ENCODE measurements around the gene CERS4.
"Not testable (repeated sequence)": the region's sequence is repeated elsewhere in the genome, so short reads cannot be mapped to it uniquely, and the experiment has no call there.

The CERS4 gene

DNA sequence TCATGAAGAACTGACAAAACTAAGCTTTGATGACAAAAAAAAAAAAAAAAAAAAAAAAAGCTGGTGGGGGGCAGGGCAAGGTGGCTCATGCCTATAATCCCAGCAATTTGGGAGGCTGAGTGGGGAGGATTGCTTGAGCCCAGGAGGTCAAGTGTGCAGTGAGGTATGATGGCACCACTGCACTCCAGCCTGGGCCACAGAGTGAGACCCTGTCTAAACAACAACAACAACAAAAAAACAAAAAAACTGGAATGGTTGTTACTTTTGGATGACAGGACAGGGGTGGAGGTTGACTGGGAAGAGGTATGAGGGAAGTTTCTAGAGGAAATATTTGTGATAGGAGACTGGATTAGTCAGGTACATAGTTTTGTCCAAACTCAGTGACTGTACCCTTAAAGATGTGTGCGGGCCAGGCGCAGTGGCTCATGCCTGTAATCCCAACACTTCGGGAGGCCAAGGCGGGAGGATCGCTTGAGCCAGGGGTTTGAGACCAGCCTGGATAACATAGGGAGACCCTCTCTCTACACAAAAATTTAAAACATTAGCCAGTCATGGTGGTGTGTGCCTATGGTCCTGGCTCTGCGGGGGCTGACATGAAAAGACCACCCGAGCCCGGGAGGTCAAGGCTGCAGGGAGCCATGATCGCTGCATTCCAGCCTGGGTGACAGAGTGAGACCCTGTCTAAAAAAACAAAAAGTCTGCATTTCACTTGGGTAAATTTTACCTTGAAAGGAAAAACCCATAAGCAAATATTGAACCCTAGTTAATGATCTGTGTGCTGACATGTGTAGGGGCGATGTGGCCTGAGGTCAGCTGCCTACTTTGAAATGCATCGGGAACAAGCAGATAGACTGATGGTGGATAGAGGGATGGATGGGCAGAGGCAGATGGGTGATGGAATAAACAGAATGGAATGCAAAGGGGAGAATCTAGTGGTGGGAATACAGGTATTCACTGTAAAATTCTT, 37.0 kb downstream of the CERS4 start:
- DNase-seq (ENCODE audit: low read depth): no peak
- no peak overlapping the region for H3K4me3 ChIP-seq (ENCODE audit: low read depth, low read length)
- TF ChIP-seq POLR2A (IDR thresholded peaks at IDR 0.05; ENCODE audit: extremely low read depth, insufficient read length) (no peak), MYC (IDR thresholded peaks at IDR 0.05; ENCODE audit: low read depth, low read length) (no peak), MAX (IDR thresholded peaks at IDR 0.05; ENCODE audit: low read depth, low read length) (no peak)
- TF ChIP-seq, protein P1, sequence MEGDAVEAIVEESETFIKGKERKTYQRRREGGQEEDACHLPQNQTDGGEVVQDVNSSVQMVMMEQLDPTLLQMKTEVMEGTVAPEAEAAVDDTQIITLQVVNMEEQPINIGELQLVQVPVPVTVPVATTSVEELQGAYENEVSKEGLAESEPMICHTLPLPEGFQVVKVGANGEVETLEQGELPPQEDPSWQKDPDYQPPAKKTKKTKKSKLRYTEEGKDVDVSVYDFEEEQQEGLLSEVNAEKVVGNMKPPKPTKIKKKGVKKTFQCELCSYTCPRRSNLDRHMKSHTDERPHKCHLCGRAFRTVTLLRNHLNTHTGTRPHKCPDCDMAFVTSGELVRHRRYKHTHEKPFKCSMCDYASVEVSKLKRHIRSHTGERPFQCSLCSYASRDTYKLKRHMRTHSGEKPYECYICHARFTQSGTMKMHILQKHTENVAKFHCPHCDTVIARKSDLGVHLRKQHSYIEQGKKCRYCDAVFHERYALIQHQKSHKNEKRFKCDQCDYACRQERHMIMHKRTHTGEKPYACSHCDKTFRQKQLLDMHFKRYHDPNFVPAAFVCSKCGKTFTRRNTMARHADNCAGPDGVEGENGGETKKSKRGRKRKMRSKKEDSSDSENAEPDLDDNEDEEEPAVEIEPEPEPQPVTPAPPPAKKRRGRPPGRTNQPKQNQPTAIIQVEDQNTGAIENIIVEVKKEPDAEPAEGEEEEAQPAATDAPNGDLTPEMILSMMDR (IDR thresholded peaks at IDR 0.05; ENCODE audit: low read depth, low read length): no peak

DNA sequence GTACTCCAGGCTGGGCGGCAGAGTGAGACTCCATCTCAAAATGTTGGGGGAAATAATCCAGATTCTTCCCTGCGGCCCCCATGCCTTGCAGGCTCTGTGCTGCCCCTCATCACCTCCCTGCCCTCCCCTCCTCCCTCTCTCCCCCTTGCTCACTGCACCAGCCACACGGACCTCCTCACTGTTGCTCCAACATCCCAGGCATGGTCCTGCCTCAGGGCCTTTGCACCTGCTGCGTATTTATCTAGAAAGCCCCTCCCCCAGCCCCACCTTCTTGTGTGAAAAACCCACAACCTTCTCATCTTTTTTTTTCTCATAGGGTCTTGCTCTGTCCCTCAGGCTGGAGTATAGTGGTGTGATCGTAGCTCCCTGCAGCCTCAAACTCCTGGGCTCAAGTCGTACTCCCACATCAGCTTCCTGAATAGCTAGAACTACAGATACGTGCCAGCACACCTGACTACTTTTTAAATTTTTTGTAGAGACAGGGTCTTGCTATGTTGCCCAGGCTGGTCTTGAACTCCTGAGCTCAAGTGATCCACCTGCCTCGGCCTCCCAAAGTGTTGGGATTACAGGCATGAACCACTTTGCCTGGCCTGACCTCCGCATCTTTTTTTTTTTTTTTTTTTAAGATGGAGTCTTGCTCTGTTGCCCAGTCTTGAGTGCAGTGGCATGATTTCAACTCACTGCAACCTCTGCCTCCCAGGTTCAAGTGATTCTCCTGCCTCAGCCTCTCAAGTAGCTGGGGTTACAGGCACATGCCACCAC, 38.1 kb downstream of the CERS4 start:
- DNase-seq (ENCODE audit: low read depth); H3K4me3 ChIP-seq (ENCODE audit: low read depth, low read length): not testable (repeated sequence)

- TF ChIP-seq POLR2A (IDR thresholded peaks at IDR 0.05; ENCODE audit: extremely low read depth, insufficient read length) (no peak), MYC (IDR thresholded peaks at IDR 0.05; ENCODE audit: low read depth, low read length) (no peak), MAX (IDR thresholded peaks at IDR 0.05; ENCODE audit: low read depth, low read length) (no peak)
- TF ChIP-seq, protein P1 (IDR thresholded peaks at IDR 0.05; ENCODE audit: low read depth, low read length): no peak
- H3K4me3 ChIP-seq (ENCODE audit: low read depth, low read length): no peak overlapping the region
- no peak for DNase-seq (ENCODE audit: low read depth)
These were observed 39.5 kb downstream of the CERS4 start for GRCh38 chr19:8248348-8249328.

DNA sequence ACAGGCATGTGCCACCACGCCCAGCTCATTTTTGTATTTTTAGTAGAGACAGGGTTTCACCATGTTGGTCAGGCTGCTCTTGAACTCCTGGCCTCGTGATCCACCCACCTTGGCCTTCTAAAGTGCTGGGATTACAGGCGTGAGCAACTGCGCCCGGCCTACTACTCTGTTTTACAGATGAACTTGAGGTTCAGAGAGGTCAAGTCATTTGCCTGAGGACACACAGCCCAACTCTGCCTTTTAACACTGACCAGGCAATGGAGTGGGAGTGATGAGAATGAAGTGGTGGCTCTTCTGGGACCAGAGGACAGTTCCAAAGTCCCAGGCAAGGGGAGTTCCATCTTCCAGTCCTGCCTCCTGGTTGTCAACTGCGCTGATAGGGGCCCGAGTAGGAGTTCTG, 41.4 kb downstream of the CERS4 start:
- H3K4me3 ChIP-seq (ENCODE audit: low read depth, low read length): no peak overlapping the region
- TF ChIP-seq, protein P1 (IDR thresholded peaks at IDR 0.05; ENCODE audit: low read depth, low read length): no peak
- TF ChIP-seq POLR2A (IDR thresholded peaks at IDR 0.05; ENCODE audit: extremely low read depth, insufficient read length) (no peak), MYC (IDR thresholded peaks at IDR 0.05; ENCODE audit: low read depth, low read length) (no peak), MAX (IDR thresholded peaks at IDR 0.05; ENCODE audit: low read depth, low read length) (no peak)
- DNase-seq (ENCODE audit: low read depth): no peak

DNA sequence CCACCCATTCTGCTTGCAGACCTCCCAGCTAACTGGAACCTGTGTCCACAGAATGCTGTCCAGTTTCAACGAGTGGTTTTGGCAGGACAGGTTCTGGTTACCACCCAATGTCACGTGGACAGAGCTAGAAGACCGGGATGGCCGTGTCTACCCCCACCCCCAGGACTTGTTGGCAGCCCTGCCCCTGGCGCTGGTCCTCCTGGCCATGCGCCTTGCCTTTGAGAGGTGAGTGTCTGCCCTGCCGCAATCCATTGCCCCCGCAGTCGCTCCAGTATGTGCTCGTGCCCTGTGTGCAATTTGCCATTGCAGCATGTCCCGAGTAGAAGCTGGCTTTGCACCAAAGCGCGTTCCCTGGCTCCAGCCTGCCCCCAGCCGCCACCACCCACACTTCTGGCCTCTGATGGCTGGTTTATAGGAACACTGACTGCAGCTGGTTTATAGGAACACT, 41.9 kb downstream of the CERS4 start:
- H3K4me3 ChIP-seq (ENCODE audit: low read depth, low read length): no peak overlapping the region
- TF ChIP-seq POLR2A (IDR thresholded peaks at IDR 0.05; ENCODE audit: extremely low read depth, insufficient read length): no peak
- TF ChIP-seq, protein P1 (IDR thresholded peaks at IDR 0.05; ENCODE audit: low read depth, low read length): no peak
- DNase-seq (ENCODE audit: low read depth): peak; percentile 27

Data from NB4 (cell line).